HL-60 (cell line): Measurements from ENCODE around the gene PAQR4.

ENCODE experiments used
- DNase-seq, 2 experiments: peaks; one replicate each; pipeline ENCODE4 v3.0.0-alpha.2; 2010 to 2020; ENCODE audit warnings: low read depth in 1 of 2, low spot score in 1 of 2
- H3K27ac ChIP-seq: fragments of 250-450 bp; sonication (Bioruptor Pico); replicated peaks from 2 replicates; pipeline ENCODE4 v1.5.1; 2020; ENCODE audit warnings: mild to moderate bottlenecking, moderate library complexity
- H3K27me3 ChIP-seq: fragments of 250-450 bp; sonication (Bioruptor Pico); 2 replicates; pipeline ENCODE4 v1.5.1; 2021; ENCODE audit warnings: mild to moderate bottlenecking, moderate library complexity; ENCODE audit not compliant: insufficient read depth, poor library complexity, severe bottlenecking
- H3K4me3 ChIP-seq: replicated peaks from 2 replicates; pipeline ENCODE4 v1.5.1; 2011; ENCODE audit warnings: mild to moderate bottlenecking, control low read depth, low read length; ENCODE audit not compliant: insufficient read depth
- CTCF ChIP-seq: IDR thresholded peaks from one replicate; pipeline ENCODE4 v1.5.1; 2011; ENCODE audit warnings: low read length, control low read depth, inconsistent platforms; ENCODE audit not compliant: insufficient read depth
- GABPA ChIP-seq: IDR thresholded peaks from 2 replicates; pipeline ENCODE4 v1.6.1; 2012; ENCODE audit warnings: low read depth
- POLR2AphosphoS5 ChIP-seq: IDR thresholded peaks from 2 replicates; pipeline ENCODE4 v1.6.1; 2012; ENCODE audit warnings: low read depth
- REST ChIP-seq: IDR thresholded peaks from 2 replicates; pipeline ENCODE4 v1.6.1; 2012; ENCODE audit warnings: low read depth; ENCODE audit not compliant: insufficient replicate concordance
- SPI1 ChIP-seq: IDR thresholded peaks from 2 replicates; pipeline ENCODE4 v1.6.1; 2012; ENCODE audit warnings: low read depth, mild to moderate bottlenecking, borderline replicate concordance

Gene PAQR4

GRCh38 chr16:3012246-3012645, 43.1 kb downstream of the PAQR4 start:
- no peak for DNase-seq
- Histone ChIP-seq H3K27me3 (no peaks in the 10 kb centered on the region), H3K27ac (no peak overlapping the region), H3K4me3 (no peak overlapping the region)
- TF ChIP-seq REST, result no peak
- no peak for TF ChIP-seq CTCF
- TF ChIP-seq SPI1, result no peak
- TF ChIP-seq POLR2AphosphoS5, result no peak
- no peak for TF ChIP-seq GABPA

GRCh38 chr16:3012828-3013420, 43.8 kb downstream of the PAQR4 start, which contains the start of gene CLDN9:
CLDN9 (plus strand) TSS chr16:3012923; CDS start chr16:3013363, 440 bp downstream.
- Histone ChIP-seq H3K4me3 (no peak within 1 kb of the TSS), H3K27me3 (no peaks in the 10 kb centered on the region), H3K27ac (no peak within 1 kb of the TSS)
- TF ChIP-seq SPI1, result no peak
- TF ChIP-seq CTCF, result no peak
- TF ChIP-seq REST, result no peak
- TF ChIP-seq POLR2AphosphoS5, result no peak
- TF ChIP-seq GABPA, result no peak
- no peak for DNase-seq

GRCh38 chr16:3013491-3013951, 44.4 kb downstream of the PAQR4 start:
- Histone ChIP-seq H3K27me3 (no peaks in the 10 kb centered on the region), H3K27ac (no peak overlapping the region), H3K4me3 (no peak overlapping the region)
- no peak for TF ChIP-seq CTCF
- TF ChIP-seq REST, result no peak
- no peak for TF ChIP-seq GABPA
- no peak for TF ChIP-seq SPI1
- no peak for TF ChIP-seq POLR2AphosphoS5
- no peak for DNase-seq
